ENCODE measurements around the gene SMIM1.

- TF ChIP-seq POLR2AphosphoS5 (IDR thresholded peaks at IDR 0.05; ENCODE audit: low read depth, low read length) (no peak), CTCF (IDR thresholded peaks at IDR 0.05 in 2 of 3, conservative IDR thresholded peaks at IDR 0.05 in 1 of 3; ENCODE audit: borderline replicate concordance in 1 of 3, insufficient read depth in 1 of 3, low read depth in 2 of 3, low read length in 2 of 3) (no peak), YY1 (IDR thresholded peaks at IDR 0.05; ENCODE audit: extremely low read depth, insufficient replicate concordance, low read depth, low read length) (no peak), SIN3A (IDR thresholded peaks at IDR 0.05; ENCODE audit: low read depth) (no peak), MAX (IDR thresholded peaks at IDR 0.05) (no peak), REST (IDR thresholded peaks at IDR 0.05; ENCODE audit: low read depth) (no peak), SP1 (IDR thresholded peaks at IDR 0.05; ENCODE audit: low read depth) (no peak), POLR2A (IDR thresholded peaks at IDR 0.05; ENCODE audit: borderline replicate concordance, extremely low read depth, insufficient read depth, insufficient read length) (no peak)
Observed at GRCh38 chr1:3734602-3735001, 37.9 kb upstream of the SMIM1 start.
